Neuron (in vitro differentiated cells): ENCODE data around the gene METRNL.
"Not testable (repeated sequence)": the region's sequence is repeated elsewhere in the genome, so short reads cannot be mapped to it uniquely, and the experiment has no call there.

ENCODE experiments used
- H2AFZ ChIP-seq: one replicate; pipeline ENCODE4 v1.6.1; 2013; ENCODE audit warnings: low read depth, mild to moderate bottlenecking, inconsistent platforms, low read length, moderate library complexity
- H3K27me3 ChIP-seq: one replicate; pipeline ENCODE4 v1.6.1; 2013; ENCODE audit warnings: low read length; ENCODE audit not compliant: insufficient read depth
- H3K36me3 ChIP-seq: one replicate; pipeline ENCODE4 v1.6.1; 2013; ENCODE audit warnings: low read length; ENCODE audit not compliant: insufficient read depth
- H3K4me1 ChIP-seq: one replicate; pipeline ENCODE4 v1.6.1; 2013; ENCODE audit warnings: low read length; ENCODE audit not compliant: insufficient read depth
- H3K4me3 ChIP-seq: 2 replicates; pipeline ENCODE4 v1.5.1; 2013; ENCODE audit warnings: mild to moderate bottlenecking, low read length, moderate library complexity
- H3K9me3 ChIP-seq: one replicate; pipeline ENCODE4 v1.6.1; 2013; ENCODE audit warnings: low read length

The METRNL gene

GRCh38 chr17:83079352-83079747, at the start of gene METRNL:
TSS of gene METRNL (plus strand) at chr17:83079609. CDS start at chr17:83079816, 207 bp downstream.
- no peaks in the 10 kb centered on the region for H3K36me3 ChIP-seq
- H3K27me3 ChIP-seq = peaks cover 27% of the 10 kb centered on the region
- H2AFZ ChIP-seq = peak within 1 kb of the TSS; percentile 95
- H3K9me3 ChIP-seq = peaks cover 6% of the 10 kb centered on the region
- H3K4me1 ChIP-seq = peaks cover 28% of the 10 kb centered on the region
- H3K4me3 ChIP-seq = peak within 1 kb of the TSS; percentile 56

GRCh38 chr17:83030432-83030831, 49.0 kb upstream of the METRNL start:
- H3K4me3 ChIP-seq = no peak overlapping the region
- no peaks in the 10 kb centered on the region for H3K27me3 ChIP-seq
- no peak overlapping the region for H2AFZ ChIP-seq
- H3K4me1 ChIP-seq = peaks cover 9% of the 10 kb centered on the region
- H3K36me3 ChIP-seq = peaks cover 7% of the 10 kb centered on the region
- H3K9me3 ChIP-seq = peaks cover 24% of the 10 kb centered on the region

GRCh38 chr17:83031321-83031945, 48.0 kb upstream of the METRNL start:
- H3K4me1 ChIP-seq = peaks cover 9% of the 10 kb centered on the region
- no peak overlapping the region for H3K4me3 ChIP-seq
- no peaks in the 10 kb centered on the region for H3K27me3 ChIP-seq
- no peak overlapping the region for H2AFZ ChIP-seq
- H3K9me3 ChIP-seq = peaks cover 28% of the 10 kb centered on the region
- peaks cover 14% of the 10 kb centered on the region for H3K36me3 ChIP-seq

GRCh38 chr17:83031946-83032451, 47.4 kb upstream of the METRNL start:
- not testable (repeated sequence) for H3K4me3 ChIP-seq, H3K27me3 ChIP-seq, H2AFZ ChIP-seq, H3K4me1 ChIP-seq
- H3K9me3 ChIP-seq = peaks cover 28% of the 10 kb centered on the region
- H3K36me3 ChIP-seq = peaks cover 14% of the 10 kb centered on the region

- peaks cover 12% of the 10 kb centered on the region for H3K4me1 ChIP-seq
- peaks cover 28% of the 10 kb centered on the region for H3K9me3 ChIP-seq
- no peak overlapping the region for H3K4me3 ChIP-seq
- H3K36me3 ChIP-seq = peaks cover 14% of the 10 kb centered on the region
- no peaks in the 10 kb centered on the region for H3K27me3 ChIP-seq
- H2AFZ ChIP-seq = no peak overlapping the region
These were observed 46.6 kb upstream of the METRNL start for GRCh38 chr17:83032781-83033180.

GRCh38 chr17:83034525-83034924, 44.9 kb upstream of the METRNL start:
- Histone ChIP-seq H2AFZ (no peak overlapping the region), H3K27me3 (no peaks in the 10 kb centered on the region), H3K4me3 (no peak overlapping the region), H3K36me3 (peaks cover 14% of the 10 kb centered on the region), H3K4me1 (peaks cover 18% of the 10 kb centered on the region), H3K9me3 (peaks cover 25% of the 10 kb centered on the region)

GRCh38 chr17:83035722-83036121, 43.7 kb upstream of the METRNL start:
- Histone ChIP-seq H3K4me1 (peaks cover 18% of the 10 kb centered on the region), H3K27me3 (no peaks in the 10 kb centered on the region), H3K36me3 (peaks cover 14% of the 10 kb centered on the region), H3K4me3 (no peak overlapping the region), H3K9me3 (peaks cover 24% of the 10 kb centered on the region), H2AFZ (no peak overlapping the region)

GRCh38 chr17:83036193-83036592, 43.2 kb upstream of the METRNL start:
- H2AFZ ChIP-seq = no peak overlapping the region
- H3K4me3 ChIP-seq = no peak overlapping the region
- H3K36me3 ChIP-seq = peaks cover 14% of the 10 kb centered on the region
- peaks cover 23% of the 10 kb centered on the region for H3K9me3 ChIP-seq
- peaks cover 18% of the 10 kb centered on the region for H3K4me1 ChIP-seq
- no peaks in the 10 kb centered on the region for H3K27me3 ChIP-seq

GRCh38 chr17:83036666-83037065, 42.7 kb upstream of the METRNL start:
- H3K27me3 ChIP-seq = no peaks in the 10 kb centered on the region
- peaks cover 11% of the 10 kb centered on the region for H3K36me3 ChIP-seq

GRCh38 chr17:83037084-83037873, 42.1 kb upstream of the METRNL start:
- Histone ChIP-seq H3K4me3 (no peak overlapping the region), H3K27me3 (no peaks in the 10 kb centered on the region), H2AFZ (peak overlapping the region; percentile 70), H3K4me1 (peaks cover 18% of the 10 kb centered on the region), H3K9me3 (peaks cover 26% of the 10 kb centered on the region), H3K36me3 (peaks cover 11% of the 10 kb centered on the region)

More at GRCh38 chr17:83036666-83037065, 42.7 kb upstream of the METRNL start:
- H3K9me3 ChIP-seq = peaks cover 23% of the 10 kb centered on the region
- no peak overlapping the region for H3K4me3 ChIP-seq
- H3K4me1 ChIP-seq = peaks cover 18% of the 10 kb centered on the region
- H2AFZ ChIP-seq = no peak overlapping the region

- peaks cover 18% of the 10 kb centered on the region for H3K4me1 ChIP-seq
- H2AFZ ChIP-seq = peak overlapping the region; percentile 70
- no peak overlapping the region for H3K4me3 ChIP-seq
- H3K9me3 ChIP-seq = peaks cover 27% of the 10 kb centered on the region
- H3K27me3 ChIP-seq = no peaks in the 10 kb centered on the region
- H3K36me3 ChIP-seq = peaks cover 11% of the 10 kb centered on the region
These were observed 41.6 kb upstream of the METRNL start for GRCh38 chr17:83037874-83038165.

- Histone ChIP-seq H3K4me1 (peaks cover 18% of the 10 kb centered on the region), H3K36me3 (peaks cover 11% of the 10 kb centered on the region), H3K9me3 (peaks cover 25% of the 10 kb centered on the region)
- H3K27me3 ChIP-seq, H3K4me3 ChIP-seq, H2AFZ ChIP-seq: not testable (repeated sequence)
These were observed 40.4 kb upstream of the METRNL start for GRCh38 chr17:83038983-83039382.

- Histone ChIP-seq H3K4me1 (peaks cover 18% of the 10 kb centered on the region), H3K36me3 (peaks cover 3% of the 10 kb centered on the region), H3K9me3 (peaks cover 21% of the 10 kb centered on the region), H3K27me3 (no peaks in the 10 kb centered on the region), H3K4me3 (no peak overlapping the region), H2AFZ (no peak overlapping the region)
These were observed 38.1 kb upstream of the METRNL start for GRCh38 chr17:83041305-83041704.
